Astrocyte (in vitro differentiated cells and primary cell): ENCODE data around the gene NFATC3. TPM values are rescaled to one million over a fixed set of nuclear protein-coding genes. Genes with fewer than 3 reads are reported as not detected.

Experiments used
- DNase-seq: peaks from one replicate; pipeline ENCODE4 v3.0.0-alpha.2; 2010; ENCODE audit warnings: low read depth
- FAIRE-seq: peaks from 2 replicates; lab custom pipeline; 2011; peaks lifted over from hg19 to GRCh38; lab: Jason Lieb, UNC
- H2AFZ ChIP-seq: 2 replicates; pipeline ENCODE4 v1.6.0; 2012; ENCODE audit warnings: low read depth, low read length, inconsistent platforms
- H3K27ac ChIP-seq: 2 replicates; pipeline ENCODE4 v1.5.1; 2011; ENCODE audit warnings: low read depth, low read length, inconsistent platforms
- H3K27me3 ChIP-seq: 2 replicates; pipeline ENCODE4 v1.6.0; 2011; ENCODE audit warnings: low read length, inconsistent platforms; ENCODE audit not compliant: insufficient read depth
- H3K36me3 ChIP-seq: 2 replicates; pipeline ENCODE4 v1.5.1; 2011; ENCODE audit warnings: low read length, inconsistent platforms; ENCODE audit not compliant: insufficient read depth
- H3K4me1 ChIP-seq: 2 replicates; pipeline ENCODE4 v1.5.1; 2011; ENCODE audit warnings: low read length, inconsistent platforms; ENCODE audit not compliant: insufficient read depth
- H3K4me2 ChIP-seq: 2 replicates; pipeline ENCODE4 v1.6.0; 2012; ENCODE audit warnings: low read length, inconsistent platforms
- H3K4me3 ChIP-seq: 2 replicates; pipeline ENCODE4 v1.5.1; 2011; ENCODE audit warnings: low read depth, mild to moderate bottlenecking, low read length, inconsistent platforms; ENCODE audit not compliant: insufficient read depth
- H3K79me2 ChIP-seq: 2 replicates; pipeline ENCODE4 v1.6.0; 2012; ENCODE audit warnings: mild to moderate bottlenecking, low read length, inconsistent platforms; ENCODE audit not compliant: insufficient read depth
- H3K9ac ChIP-seq: 2 replicates; pipeline ENCODE4 v1.6.0; 2012; ENCODE audit warnings: mild to moderate bottlenecking, low read length, inconsistent platforms
- H3K9me3 ChIP-seq: 2 replicates; pipeline ENCODE4 v1.5.1; 2012; ENCODE audit warnings: low read depth, mild to moderate bottlenecking, low read length, inconsistent platforms; ENCODE audit not compliant: insufficient read depth
- H4K20me1 ChIP-seq: 2 replicates; pipeline ENCODE4 v1.6.0; 2012; ENCODE audit warnings: low read length, inconsistent platforms; ENCODE audit not compliant: insufficient read depth
- H3K27ac Mint-ChIP-seq: one replicate; pipeline ENCODE4 v1.8.0; 2021; ENCODE audit warnings: mild to moderate bottlenecking, mixed read lengths; ENCODE audit not compliant: unreplicated experiment
- H3K27me3 Mint-ChIP-seq: one replicate; pipeline ENCODE4 v1.8.0; 2021; ENCODE audit warnings: low read depth, mixed read lengths; ENCODE audit not compliant: unreplicated experiment
- H3K36me3 Mint-ChIP-seq: one replicate; pipeline ENCODE4 v1.8.0; 2021; ENCODE audit warnings: low read depth, mixed read lengths; ENCODE audit not compliant: unreplicated experiment
- H3K4me1 Mint-ChIP-seq: one replicate; pipeline ENCODE4 v1.8.0; 2021; ENCODE audit warnings: low read depth, mixed read lengths; ENCODE audit not compliant: unreplicated experiment
- H3K4me3 Mint-ChIP-seq: one replicate; pipeline ENCODE4 v1.8.0; 2021; ENCODE audit warnings: mild to moderate bottlenecking, moderate library complexity, mixed read lengths; ENCODE audit not compliant: unreplicated experiment
- H3K9me3 Mint-ChIP-seq: one replicate; pipeline ENCODE4 v1.8.0; 2021; ENCODE audit warnings: mild to moderate bottlenecking, mixed read lengths; ENCODE audit not compliant: unreplicated experiment
- CTCF ChIP-seq: IDR thresholded peaks from 2 replicates; pipeline ENCODE4 v1.5.1; 2011; ENCODE audit warnings: low read depth, mild to moderate bottlenecking, inconsistent platforms, low read length, moderate library complexity; ENCODE audit not compliant: insufficient read depth
- EZH2 ChIP-seq: IDR thresholded peaks from 2 replicates; pipeline ENCODE4 v1.6.1; 2012; ENCODE audit warnings: mild to moderate bottlenecking, low read length, inconsistent platforms; ENCODE audit not compliant: insufficient read depth
- total RNA-seq: library from RNA; stranded (reverse); gene quantifications from 2 replicates; pipeline ENCODE4 v1.2.1, GENCODE V29; 2021

NFATC3 gene
- total RNA-seq, 1 donor from 2014 or later: 34.0 TPM

- no peaks in the 10 kb centered on the region for H3K4me1 ChIP-seq
- no peak overlapping the region for H3K4me2 ChIP-seq
- no peak overlapping the region for H2AFZ ChIP-seq
- H3K9me3 Mint-ChIP-seq: no peaks in the 10 kb centered on the region
- no peak overlapping the region for H3K4me3 ChIP-seq
- no peaks in the 10 kb centered on the region for H3K27me3 ChIP-seq
- H3K4me1 Mint-ChIP-seq: no peaks in the 10 kb centered on the region
- H3K27me3 Mint-ChIP-seq: no peaks in the 10 kb centered on the region
- no peak overlapping the region for H3K27ac ChIP-seq
- peaks cover 33% of the 10 kb centered on the region for H3K36me3 Mint-ChIP-seq
- H3K9ac ChIP-seq: no peak overlapping the region
- TF ChIP-seq EZH2 (no peak), CTCF (no peak)
- H3K9me3 ChIP-seq: no peaks in the 10 kb centered on the region
- no peak for FAIRE-seq
- DNase-seq: no peak
- H3K4me3 Mint-ChIP-seq: no peak overlapping the region
- H3K36me3 ChIP-seq: peaks cover 20% of the 10 kb centered on the region
- no peaks in the 10 kb centered on the region for H4K20me1 ChIP-seq
- H3K27ac Mint-ChIP-seq: no peak overlapping the region
- H3K79me2 ChIP-seq: no peaks in the 10 kb centered on the region
Measured at GRCh38 chr16:68075980-68076379, 9.2 kb upstream of the NFATC3 start.

GRCh38 chr16:68076560-68076959, 8.6 kb upstream of the NFATC3 start:
- Histone ChIP-seq H3K9me3 (no peaks in the 10 kb centered on the region), H4K20me1 (no peaks in the 10 kb centered on the region)
- TF ChIP-seq CTCF (no peak), EZH2 (no peak)

DNA sequence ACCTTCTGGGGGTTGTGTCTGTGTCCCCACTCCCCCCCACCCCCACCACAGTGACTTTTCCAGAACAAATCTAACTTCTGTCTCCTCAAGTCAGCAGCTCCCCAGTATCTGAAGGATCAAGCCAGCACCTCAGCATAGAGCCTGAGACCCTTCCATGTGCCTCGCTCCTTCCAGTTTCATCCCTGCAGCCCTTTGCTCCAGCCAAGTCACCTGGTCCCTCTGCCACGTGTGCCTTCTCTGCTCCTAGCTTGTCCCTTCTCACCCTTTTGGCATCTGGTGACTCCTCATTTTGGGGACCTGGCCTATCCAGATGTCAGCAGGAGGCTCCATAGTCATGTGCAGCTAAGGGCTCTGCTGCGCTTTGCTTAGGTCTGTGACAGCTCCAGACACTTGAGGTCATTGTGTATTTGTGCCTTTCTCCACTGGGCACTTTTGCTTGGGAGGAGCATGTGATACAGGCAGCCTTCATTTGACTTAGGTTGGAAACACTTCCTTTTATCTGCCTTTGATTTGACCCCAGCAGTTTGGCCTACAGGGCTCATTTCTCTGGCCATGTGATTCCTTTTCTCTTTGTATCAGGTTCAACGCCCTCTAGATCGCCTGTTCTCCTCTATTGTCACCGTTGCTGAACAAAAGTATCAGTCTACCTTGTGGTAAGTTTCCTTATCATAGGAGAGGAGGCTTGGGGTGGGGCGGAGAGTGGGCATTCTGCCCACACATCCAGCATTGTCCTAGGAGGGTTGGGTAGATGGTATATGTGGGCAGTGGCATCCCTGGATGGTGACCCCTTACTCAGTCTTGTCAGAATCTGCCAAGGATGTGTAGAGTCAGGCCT, 7.1 kb upstream of the NFATC3 start:
- Histone ChIP-seq H3K4me3 (no peak overlapping the region), H2AFZ (no peak overlapping the region), H3K27ac (no peak overlapping the region), H3K4me2 (no peak overlapping the region), H3K4me1 (no peaks in the 10 kb centered on the region), H4K20me1 (no peaks in the 10 kb centered on the region), H3K9me3 (no peaks in the 10 kb centered on the region), H3K9ac (no peak overlapping the region), H3K79me2 (no peaks in the 10 kb centered on the region), H3K27me3 (no peaks in the 10 kb centered on the region), H3K36me3 (peaks cover 13% of the 10 kb centered on the region)
- H3K4me1 Mint-ChIP-seq: no peaks in the 10 kb centered on the region
- no peaks in the 10 kb centered on the region for H3K9me3 Mint-ChIP-seq
- no peak for TF ChIP-seq EZH2
- TF ChIP-seq CTCF: no peak
- H3K27me3 Mint-ChIP-seq: no peaks in the 10 kb centered on the region
- H3K36me3 Mint-ChIP-seq: peaks cover 23% of the 10 kb centered on the region
- DNase-seq (no peak), FAIRE-seq (no peak)
- H3K27ac Mint-ChIP-seq: no peak overlapping the region
- no peak overlapping the region for H3K4me3 Mint-ChIP-seq

More at GRCh38 chr16:68076560-68076959, 8.6 kb upstream of the NFATC3 start:
- Histone ChIP-seq H3K79me2 (no peaks in the 10 kb centered on the region), H3K36me3 (peaks cover 17% of the 10 kb centered on the region), H3K27ac (no peak overlapping the region), H3K4me2 (no peak overlapping the region), H2AFZ (no peak overlapping the region), H3K9ac (no peak overlapping the region), H3K4me1 (no peaks in the 10 kb centered on the region), H3K27me3 (no peaks in the 10 kb centered on the region), H3K4me3 (no peak overlapping the region)
- no peak overlapping the region for H3K27ac Mint-ChIP-seq
- FAIRE-seq (no peak), DNase-seq (no peak)
- H3K27me3 Mint-ChIP-seq: no peaks in the 10 kb centered on the region
- H3K9me3 Mint-ChIP-seq: no peaks in the 10 kb centered on the region
- H3K4me3 Mint-ChIP-seq: no peak overlapping the region
- peaks cover 29% of the 10 kb centered on the region for H3K36me3 Mint-ChIP-seq
- H3K4me1 Mint-ChIP-seq: no peaks in the 10 kb centered on the region
